HEK293T (cell line): ENCODE data around the gene IL18R1.

Source experiments
- BHLHE40 ChIP-seq: fragments of 450-650 bp; IDR thresholded peaks from 2 replicates; pipeline ENCODE4 v1.6.1; 2016; ENCODE audit warnings: mild to moderate bottlenecking, moderate library complexity, borderline replicate concordance
- CTBP1 ChIP-seq: fragments of 450-650 bp; IDR thresholded peaks from 2 replicates; pipeline ENCODE4 v1.6.1; 2016; ENCODE audit warnings: borderline replicate concordance
- ELF4 ChIP-seq: fragments of 450-650 bp; IDR thresholded peaks from 2 replicates; pipeline ENCODE4 v1.6.1; 2017; ENCODE audit warnings: antibody characterized with exemption
- FOXM1 ChIP-seq: fragments of 450-650 bp; IDR thresholded peaks from 2 replicates; pipeline ENCODE4 v1.6.1; 2017; ENCODE audit warnings: mild to moderate bottlenecking, borderline replicate concordance
- HDGF ChIP-seq: fragments of 450-650 bp; IDR thresholded peaks from 2 replicates; pipeline ENCODE4 v1.6.1; 2017; ENCODE audit warnings: antibody characterized with exemption, borderline replicate concordance
- NFRKB ChIP-seq: fragments of 450-650 bp; IDR thresholded peaks from 2 replicates; pipeline ENCODE4 v1.6.1; 2016; ENCODE audit warnings: mild to moderate bottlenecking, moderate library complexity
- TARDBP ChIP-seq: fragments of 450-650 bp; IDR thresholded peaks from 2 replicates; pipeline ENCODE4 v1.6.1; 2016
- ZNF384 ChIP-seq: fragments of 450-650 bp; IDR thresholded peaks from 2 replicates; pipeline ENCODE4 v1.6.1; 2016
- TF ChIP-seq, protein P1 (sequence below): fragments of 450-650 bp; IDR thresholded peaks from 2 replicates; pipeline ENCODE4 v1.6.1; 2016

DNA sequence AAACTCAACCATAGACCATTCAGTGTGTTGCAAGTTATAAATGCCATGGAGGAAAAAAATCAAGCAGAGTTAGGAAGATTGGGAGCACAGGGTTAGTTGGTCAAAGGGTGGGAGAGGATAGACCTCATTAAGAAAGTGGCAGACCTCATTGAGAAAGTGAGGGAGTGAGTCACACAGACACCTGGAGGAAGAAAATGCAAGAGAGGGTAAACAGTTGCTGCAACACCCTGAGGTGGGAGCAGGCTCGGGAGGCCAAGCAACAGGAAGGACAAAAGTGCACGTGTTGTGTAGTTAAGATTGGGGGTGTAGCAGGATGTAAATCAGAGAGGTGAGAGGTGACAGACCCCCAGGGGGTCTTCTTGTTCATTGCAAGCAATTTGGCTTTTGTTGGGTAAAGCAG is 37.9 kb upstream of the IL18R1 start:
- TF ChIP-seq ZNF384 (no peak), HDGF (no peak), CTBP1 (no peak), ELF4 (no peak), BHLHE40 (no peak), NFRKB (no peak), TARDBP (no peak), FOXM1 (no peak)
- TF ChIP-seq, protein P1, sequence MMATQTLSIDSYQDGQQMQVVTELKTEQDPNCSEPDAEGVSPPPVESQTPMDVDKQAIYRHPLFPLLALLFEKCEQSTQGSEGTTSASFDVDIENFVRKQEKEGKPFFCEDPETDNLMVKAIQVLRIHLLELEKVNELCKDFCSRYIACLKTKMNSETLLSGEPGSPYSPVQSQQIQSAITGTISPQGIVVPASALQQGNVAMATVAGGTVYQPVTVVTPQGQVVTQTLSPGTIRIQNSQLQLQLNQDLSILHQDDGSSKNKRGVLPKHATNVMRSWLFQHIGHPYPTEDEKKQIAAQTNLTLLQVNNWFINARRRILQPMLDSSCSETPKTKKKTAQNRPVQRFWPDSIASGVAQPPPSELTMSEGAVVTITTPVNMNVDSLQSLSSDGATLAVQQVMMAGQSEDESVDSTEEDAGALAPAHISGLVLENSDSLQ, result no peak
